CD4-positive, alpha-beta T cell treated with Interleukin-15 for 4 hours (primary cell): ENCODE data around the gene LRFN4.

Source experiments
- DNase-seq: peaks from one replicate; pipeline ENCODE4 v3.0.0-alpha.2; 2020; ENCODE audit warnings: low spot score

The LRFN4 gene

GRCh38 chr11:66858186-66858938, 1.5 kb downstream of the LRFN4 start:
- DNase-seq = no peak

DNA sequence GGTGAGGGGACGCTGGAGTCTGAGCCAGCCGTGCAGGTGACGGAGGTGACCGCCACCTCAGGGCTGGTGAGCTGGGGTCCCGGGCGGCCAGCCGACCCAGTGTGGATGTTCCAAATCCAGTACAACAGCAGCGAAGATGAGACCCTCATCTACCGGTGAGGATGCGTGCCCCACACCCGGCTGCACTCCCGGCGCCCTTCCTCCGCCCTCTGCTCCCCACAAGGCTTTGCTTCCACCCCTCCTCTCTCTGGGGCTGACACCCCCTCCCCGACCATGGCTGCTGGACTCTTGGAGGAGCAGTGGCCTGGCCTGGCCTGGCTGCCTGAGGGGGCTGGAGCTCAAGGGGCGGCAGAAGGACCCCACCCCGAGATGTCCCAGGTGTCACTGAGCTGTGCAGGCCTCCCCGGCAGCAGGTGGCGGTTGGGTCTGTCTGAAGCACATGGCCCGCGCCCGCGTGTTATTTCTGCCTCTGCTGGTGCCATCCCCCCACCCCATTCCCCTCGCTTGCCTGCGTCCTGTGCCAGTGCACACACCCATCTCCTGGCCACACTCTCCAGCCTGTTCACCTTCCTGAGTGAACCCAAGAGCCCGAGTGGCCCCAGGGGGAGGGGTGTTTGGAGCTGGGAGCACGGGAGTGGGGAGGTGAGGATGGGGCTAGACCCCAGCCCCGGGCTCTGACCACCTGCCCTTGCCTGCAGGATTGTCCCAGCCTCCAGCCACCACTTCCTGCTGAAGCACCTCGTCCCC, 2.2 kb downstream of the LRFN4 start:
- no peak for DNase-seq

DNA sequence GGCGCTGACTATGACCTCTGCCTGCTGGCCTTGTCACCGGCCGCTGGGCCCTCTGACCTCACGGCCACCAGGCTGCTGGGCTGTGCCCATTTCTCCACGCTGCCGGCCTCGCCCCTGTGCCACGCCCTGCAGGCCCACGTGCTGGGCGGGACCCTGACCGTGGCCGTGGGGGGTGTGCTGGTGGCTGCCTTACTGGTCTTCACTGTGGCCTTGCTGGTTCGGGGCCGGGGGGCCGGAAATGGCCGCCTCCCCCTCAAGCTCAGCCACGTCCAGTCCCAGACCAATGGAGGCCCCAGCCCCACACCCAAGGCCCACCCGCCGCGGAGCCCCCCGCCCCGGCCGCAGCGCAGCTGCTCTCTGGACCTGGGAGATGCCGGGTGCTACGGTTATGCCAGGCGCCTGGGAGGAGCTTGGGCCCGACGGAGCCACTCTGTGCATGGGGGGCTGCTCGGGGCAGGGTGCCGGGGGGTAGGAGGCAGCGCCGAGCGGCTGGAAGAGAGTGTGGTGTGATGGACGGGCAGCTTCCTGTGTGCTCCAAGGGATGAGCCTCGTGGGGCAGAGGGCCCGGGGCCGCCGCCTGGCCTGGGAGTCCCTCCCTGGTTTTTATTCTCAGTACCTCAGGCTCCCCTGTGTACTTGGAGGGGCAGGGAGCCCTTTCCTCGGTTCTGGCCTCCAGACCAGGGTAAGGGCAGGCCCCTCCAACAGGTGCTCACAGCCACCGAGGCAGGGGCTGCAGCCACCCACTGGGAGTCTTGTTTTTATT, 3.0 kb downstream of the LRFN4 start:
- DNase-seq = no peak

- DNase-seq = no peak
Measured at GRCh38 chr11:66860449-66860831, 3.6 kb downstream of the LRFN4 start.

DNA sequence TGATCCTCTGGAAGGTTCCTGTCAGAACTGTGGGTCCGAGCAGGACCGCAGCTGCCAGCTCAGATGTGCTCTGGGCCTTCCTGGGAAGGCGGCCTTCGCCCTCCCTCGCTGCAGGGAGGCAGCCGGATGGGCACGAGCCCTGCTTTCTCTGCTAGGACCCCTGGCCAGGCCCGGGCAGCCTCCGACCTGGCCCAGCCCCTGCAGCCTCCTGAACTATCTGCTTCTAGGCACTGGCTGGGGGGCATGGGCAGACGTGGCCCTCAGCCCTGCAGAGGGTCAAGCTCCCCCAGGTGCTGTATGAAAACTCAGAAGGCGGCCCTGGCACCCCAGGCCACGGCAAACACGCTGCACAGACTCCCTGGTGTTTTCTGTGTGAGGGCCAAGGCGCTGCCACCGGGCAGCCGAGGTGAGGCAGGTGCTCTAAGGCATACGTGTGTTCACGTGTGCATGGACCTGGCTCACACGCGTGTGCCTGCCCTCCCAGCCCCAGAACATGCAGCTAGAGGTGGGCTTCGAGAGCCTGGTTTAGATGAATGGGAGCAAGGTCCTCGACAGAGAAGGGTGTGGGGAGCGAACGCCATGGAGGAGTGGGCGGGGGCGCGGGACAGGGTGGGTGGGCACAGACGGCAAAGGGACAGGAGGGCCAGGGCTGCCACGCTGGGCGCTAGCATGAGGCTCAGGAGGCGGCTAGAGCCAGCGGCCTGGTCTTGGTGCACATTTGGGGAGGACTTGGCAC, 4.3 kb downstream of the LRFN4 start:
- DNase-seq = no peak

- DNase-seq = no peak
Measured at GRCh38 chr11:66861774-66862558, 5.1 kb downstream of the LRFN4 start.

GRCh38 chr11:66862559-66863037, 5.7 kb downstream of the LRFN4 start:
- no peak for DNase-seq

DNA sequence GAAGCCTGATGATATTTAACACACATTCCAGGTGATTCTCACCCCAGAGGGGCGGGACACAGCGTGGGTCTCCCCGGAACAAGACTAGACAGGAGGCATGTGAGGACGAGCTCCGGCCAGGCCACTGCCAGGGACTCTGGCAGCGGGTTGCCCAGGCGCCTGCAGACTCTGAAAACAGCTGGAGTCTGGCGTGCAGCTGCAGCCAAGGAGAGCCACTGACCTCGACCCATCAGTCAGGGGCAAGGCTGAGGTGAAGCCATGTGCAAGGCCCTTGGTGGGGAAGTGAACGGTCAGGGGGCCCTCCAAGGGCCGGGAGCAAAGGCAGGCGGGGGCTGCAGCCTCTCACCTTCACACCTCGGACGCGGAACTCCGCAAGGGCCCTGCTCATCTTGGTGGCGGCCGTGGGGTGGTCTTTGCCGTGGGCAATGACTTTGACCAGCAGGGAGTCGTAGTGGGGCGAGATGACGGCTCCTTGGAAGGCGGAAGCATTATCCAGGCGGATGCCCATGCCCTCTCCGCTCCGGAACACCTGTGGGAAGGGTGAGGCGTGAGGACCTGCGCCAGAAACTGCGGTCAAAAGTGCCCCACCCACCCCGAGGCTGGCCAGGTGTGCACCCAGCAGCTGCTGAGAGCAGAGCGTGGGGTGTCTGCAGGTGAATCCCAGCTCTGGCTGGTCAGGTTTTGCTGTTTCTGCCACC, 6.7 kb downstream of the LRFN4 start:
- DNase-seq = no peak

DNA sequence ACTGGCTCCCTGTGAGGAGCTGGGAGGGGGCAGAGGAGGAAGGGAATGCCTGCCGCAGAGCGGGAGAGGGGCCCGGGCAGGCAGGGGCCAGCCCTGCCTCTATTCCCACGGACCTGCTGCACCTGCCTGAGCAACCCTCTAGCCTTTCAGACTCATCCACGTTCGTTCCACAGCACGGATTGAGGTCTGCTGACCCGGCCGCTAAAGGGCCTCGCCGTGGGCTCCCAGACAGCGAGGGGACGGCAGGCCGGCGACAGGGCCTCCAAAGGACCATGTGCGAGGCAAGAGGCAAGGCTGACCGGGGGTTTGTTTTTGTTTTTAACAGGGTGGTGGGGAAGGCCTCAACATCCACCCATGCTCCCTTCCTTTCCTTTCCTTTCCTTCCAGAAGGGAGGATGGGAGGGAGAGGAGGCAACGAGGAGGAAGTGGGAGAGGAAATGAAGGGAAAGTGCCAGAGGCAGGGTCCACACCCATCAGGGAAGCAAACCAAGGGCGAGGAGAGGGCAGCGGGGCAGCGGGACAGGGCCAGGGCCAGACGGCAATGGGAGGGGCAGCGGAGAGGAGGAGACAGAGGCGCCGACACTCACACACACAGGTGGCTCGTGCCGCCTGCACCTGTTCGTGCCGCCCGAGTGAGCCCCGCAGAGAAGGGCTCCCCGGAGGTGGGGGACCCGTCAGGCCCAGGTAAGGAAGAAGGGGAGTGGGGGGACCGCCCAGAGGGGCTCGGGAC, 7.5 kb downstream of the LRFN4 start:
- DNase-seq = no peak

DNA sequence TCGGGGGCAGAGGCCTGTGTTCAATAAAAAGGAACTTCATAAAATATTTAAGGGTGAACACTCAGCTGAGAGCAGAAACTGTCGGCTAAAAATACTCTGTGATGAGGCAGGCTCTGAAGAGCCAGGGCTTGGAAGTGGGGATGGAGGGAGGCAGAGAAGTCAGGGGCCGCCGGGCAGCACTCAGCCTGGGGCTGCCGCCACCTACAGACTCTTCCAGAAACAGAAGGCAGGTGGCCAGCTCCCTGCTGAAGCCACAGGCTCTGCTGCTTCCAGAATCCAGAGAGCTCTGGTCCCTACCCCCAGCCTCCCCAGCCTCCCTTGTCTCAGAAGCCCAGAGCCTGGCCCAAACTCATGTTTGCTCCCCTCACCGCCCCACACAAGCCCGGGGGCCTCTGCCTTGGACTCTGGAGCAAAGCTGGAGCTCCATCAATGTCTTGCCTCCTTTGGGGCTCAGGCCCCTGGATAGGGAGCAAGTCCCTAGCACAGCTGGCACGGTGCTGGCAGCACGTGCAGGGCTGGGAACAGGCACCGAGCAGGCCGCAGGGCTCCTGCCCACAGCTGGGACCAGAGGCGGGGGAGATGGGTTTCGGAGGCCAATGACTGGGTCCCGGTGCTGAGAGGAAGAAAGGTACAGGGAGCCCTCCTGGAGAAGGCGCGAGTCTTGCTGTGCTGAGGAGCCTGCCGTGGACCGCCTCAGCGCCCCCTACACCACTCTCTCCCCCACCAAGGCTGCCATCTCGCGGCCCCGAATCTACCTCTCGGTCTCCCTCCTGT, 8.2 kb downstream of the LRFN4 start:
- DNase-seq = no peak

DNA sequence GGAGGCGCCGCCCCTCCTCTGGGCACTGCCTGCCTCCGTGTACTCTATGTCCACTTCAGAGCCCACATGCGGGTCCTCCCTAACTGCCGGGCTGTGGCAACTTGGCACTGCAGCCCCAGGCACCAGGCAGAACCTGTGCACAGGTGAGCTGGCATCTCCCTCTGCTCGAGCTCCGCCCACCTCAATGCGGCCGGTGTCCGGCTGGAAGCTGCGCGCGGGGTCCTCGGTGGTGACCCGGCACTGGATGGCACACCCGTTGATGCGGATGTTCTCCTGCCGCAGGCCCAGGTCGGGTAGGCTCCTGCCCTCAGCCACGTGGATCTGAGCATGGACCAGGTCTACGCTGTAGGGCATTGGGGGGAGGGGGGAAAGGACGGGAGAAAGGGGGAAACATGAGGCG, 9.1 kb downstream of the LRFN4 start:
- DNase-seq = no peak

DNA sequence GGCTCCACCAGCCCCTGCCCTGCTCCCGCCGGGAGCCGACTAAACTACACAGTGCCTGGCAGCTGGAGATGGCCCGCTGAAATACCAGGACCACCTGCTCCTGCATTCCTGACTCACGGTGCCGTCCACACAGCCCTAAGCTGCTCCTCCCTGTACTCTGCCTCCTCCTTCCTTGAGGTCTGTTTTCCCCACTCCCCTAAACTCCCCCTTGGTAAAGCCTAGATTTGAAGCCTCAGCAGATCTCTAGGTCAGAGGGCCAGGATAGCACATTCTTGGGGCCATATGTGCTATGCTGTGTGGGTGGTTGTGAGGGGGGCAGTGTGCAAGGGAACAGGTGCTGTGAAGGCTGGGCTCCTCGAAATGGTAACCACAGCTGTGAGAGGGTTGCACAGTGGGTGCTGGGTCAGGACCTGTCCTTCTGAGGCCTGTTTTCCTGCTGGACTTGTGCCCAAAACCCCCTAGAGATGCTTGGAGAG, 9.7 kb downstream of the LRFN4 start:
- no peak for DNase-seq

DNA sequence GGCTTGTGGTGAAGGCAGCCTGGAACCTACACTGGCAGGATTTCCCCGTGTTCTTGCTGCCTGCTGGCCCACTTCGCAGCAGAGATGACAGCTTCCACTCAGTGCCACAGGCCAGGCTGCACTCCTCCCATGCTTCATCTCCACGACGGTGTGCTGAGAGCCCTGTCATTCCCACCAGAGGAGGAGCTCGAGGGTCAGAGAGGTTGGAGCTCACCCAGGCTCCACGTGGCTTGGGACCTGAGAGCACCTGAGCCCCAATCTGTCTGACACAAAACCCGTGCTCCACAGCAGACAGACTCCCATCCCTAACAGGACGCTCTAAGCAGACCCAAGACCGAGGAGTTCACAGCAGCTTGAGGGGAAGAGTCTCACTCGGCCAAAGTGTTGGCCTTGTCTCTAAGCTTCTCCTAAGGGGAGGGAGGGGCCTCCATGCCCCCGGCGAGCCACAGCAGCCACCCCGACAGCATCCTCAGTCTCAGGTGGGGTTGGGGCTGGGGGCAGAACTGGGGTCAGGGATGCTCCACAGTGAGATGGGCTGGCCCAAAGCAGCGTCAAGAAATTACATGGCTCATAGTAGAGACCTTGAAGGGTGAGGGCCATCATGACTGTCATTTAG, 10.7 kb downstream of the LRFN4 start:
- DNase-seq = no peak

DNA sequence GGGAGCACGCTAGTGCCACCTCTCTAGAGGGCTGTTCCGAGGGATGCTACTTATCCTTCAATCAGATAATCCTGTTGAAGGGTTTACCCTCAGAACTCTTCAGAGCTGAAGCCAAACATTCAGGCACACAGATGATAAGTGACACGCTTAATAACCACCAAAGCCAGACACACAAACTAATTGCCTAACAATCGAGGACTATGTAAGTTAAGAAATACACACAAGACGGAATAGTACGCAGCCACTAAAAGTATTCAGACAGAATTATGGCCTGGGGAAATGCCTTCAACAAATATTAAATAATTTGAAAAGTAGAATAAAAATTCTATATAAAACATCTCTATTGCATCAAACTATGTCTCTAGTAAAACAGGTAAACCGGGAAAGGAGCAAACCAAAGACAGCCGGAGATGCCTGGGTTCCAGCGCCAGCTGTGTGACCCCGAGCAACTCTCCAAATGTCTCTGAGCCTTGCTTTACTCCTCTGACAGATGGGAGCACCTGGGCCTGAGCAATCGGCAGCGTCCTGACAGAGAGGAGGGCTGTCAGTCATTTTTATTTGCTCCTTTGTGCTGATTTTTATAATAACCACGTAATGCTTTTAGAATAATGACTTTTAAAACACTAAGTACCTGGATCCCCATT, 11.3 kb downstream of the LRFN4 start:
- DNase-seq = no peak

GRCh38 chr11:66868726-66869566, 12.1 kb downstream of the LRFN4 start:
- peak; percentile 69 for DNase-seq

- no peak for DNase-seq
Measured at GRCh38 chr11:66869567-66869870, 12.7 kb downstream of the LRFN4 start.

DNA sequence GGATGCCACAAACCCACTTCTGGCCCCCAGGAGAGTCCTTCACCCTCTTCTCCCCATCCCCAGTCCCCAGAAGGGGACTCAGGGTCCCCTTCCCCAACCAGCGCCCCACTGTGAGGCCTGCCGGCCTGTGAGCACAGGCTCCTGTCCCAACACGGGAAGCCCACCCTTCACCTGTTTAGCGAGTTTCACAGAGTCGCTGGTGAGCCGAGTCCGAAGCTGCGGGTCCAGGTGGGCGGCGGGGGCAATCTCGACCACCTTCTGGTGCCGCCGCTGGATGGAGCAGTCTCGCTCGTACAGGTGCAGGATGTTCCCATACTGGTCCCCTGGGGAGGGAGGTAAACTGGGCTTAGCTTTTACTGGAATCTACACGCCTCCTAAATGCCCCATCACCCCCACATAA, 13.3 kb downstream of the LRFN4 start:
- no peak for DNase-seq
